ENCODE measurements around the gene LPP. TPM values are rescaled to one million over a fixed set of nuclear protein-coding genes. Genes with fewer than 3 reads are reported as not detected.

LPP gene
- polyA plus RNA-seq, 2 of the 4 experiments (the other 2 are of a cell fraction): 11.0 to 30.8 TPM

- TF ChIP-seq RARB (CRISPR knock-in tag; IDR thresholded peaks at IDR 0.05): no peak
- TF ChIP-seq RFX5 (IDR thresholded peaks at IDR 0.05): no peak
- TF ChIP-seq NR3C1 (IDR thresholded peaks at IDR 0.05): no peak
- no peak for TF ChIP-seq SMC3 (IDR thresholded peaks at IDR 0.05)
- TF ChIP-seq TFCP2L1 (CRISPR knock-in tag; IDR thresholded peaks at IDR 0.05): no peak
- no peak for TF ChIP-seq CHD4 (IDR thresholded peaks at IDR 0.05; ENCODE audit: borderline replicate concordance)
- TF ChIP-seq HOXB5 (CRISPR knock-in tag; IDR thresholded peaks at IDR 0.05): no peak
- TF ChIP-seq POLR2A (IDR thresholded peaks at IDR 0.05; ENCODE audit: low read length): no peak
- no peak for TF ChIP-seq MAX (IDR thresholded peaks at IDR 0.05)
- TF ChIP-seq NPAS2 (CRISPR knock-in tag; IDR thresholded peaks at IDR 0.05; ENCODE audit: borderline replicate concordance): no peak
- no peak for TF ChIP-seq ATOH8 (CRISPR knock-in tag; IDR thresholded peaks at IDR 0.05; ENCODE audit: low read depth)
- no peak for TF ChIP-seq JUN (IDR thresholded peaks at IDR 0.05)
- no peak for TF ChIP-seq MAFK (IDR thresholded peaks at IDR 0.05; ENCODE audit: partially characterized antibody)
- no peak for TF ChIP-seq GATA3 (IDR thresholded peaks at IDR 0.05; ENCODE audit: borderline replicate concordance)
- TF ChIP-seq HOXA7 (CRISPR knock-in tag; IDR thresholded peaks at IDR 0.05): no peak
- no peak for TF ChIP-seq SREBF2 (IDR thresholded peaks at IDR 0.05)
- TF ChIP-seq CBX8 (IDR thresholded peaks at IDR 0.05): no peak
- no peak for TF ChIP-seq EHMT2 (IDR thresholded peaks at IDR 0.05; ENCODE audit: low read depth)
- no peak for TF ChIP-seq FOXS1 (CRISPR knock-in tag; IDR thresholded peaks at IDR 0.05)
- ChIA-PET POLR2A (interaction anchor here (0.6 kb wide), 1 partner anchor 199 kb away, joined by 3 read pairs; no protein-coding TSS in a partner anchor), CTCF (interaction anchor here (1.2 kb wide), 1 partner anchor 13 kb away, joined by 3 read pairs; no protein-coding TSS in a partner anchor)
- Histone ChIP-seq H3K4me2 (no peak overlapping the region), H3K4me3 (no peak overlapping the region), H3K9me3 (no peaks in the 10 kb centered on the region), H3K27ac (no peak overlapping the region), H3K4me1 (peaks cover 32% of the 10 kb centered on the region)
- 87% methylated on average over 18 of the region's 18 CpGs for WGBS (ENCODE audit: missing lambda C conversion rate)
- no peak for ATAC-seq
- FAIRE-seq: no peak
- no peak for DNase-seq (ENCODE audit: low read depth in 1 of 2, low spot score in 1 of 2)
Observed at GRCh38 chr3:188352196-188352927, 198.4 kb downstream of the LPP start.

GRCh38 chr3:188353426-188353825, 199.5 kb downstream of the LPP start:
- Histone ChIP-seq H3K27ac (no peak overlapping the region), H3K9me3 (no peaks in the 10 kb centered on the region), H3K4me2 (no peak overlapping the region), H3K4me1 (peaks cover 28% of the 10 kb centered on the region), H3K4me3 (no peak overlapping the region)
- no peak for ATAC-seq
- DNase-seq (ENCODE audit: low read depth in 1 of 2, low spot score in 1 of 2): no peak
- ChIA-PET POLR2A (no interaction called here), CTCF (interaction anchor here (0.6 kb wide), 1 partner anchor 622 kb away, joined by 3 read pairs; no protein-coding TSS in a partner anchor)
- WGBS (ENCODE audit: missing lambda C conversion rate): 94% methylated on average over 1 of the region's 1 CpG
- FAIRE-seq: no peak
- TF ChIP-seq ESRRA (IDR thresholded peaks at IDR 0.05; ENCODE audit: borderline replicate concordance, low read length) (no peak), HDAC2 (IDR thresholded peaks at IDR 0.05) (no peak), CHD2 (IDR thresholded peaks at IDR 0.05; ENCODE audit: low read length, partially characterized antibody) (no peak), BCL3 (IDR thresholded peaks at IDR 0.05) (no peak), JUN (IDR thresholded peaks at IDR 0.05) (no peak), ZNF302 (CRISPR knock-in tag; IDR thresholded peaks at IDR 0.05) (no peak), ATOH8 (CRISPR knock-in tag; IDR thresholded peaks at IDR 0.05; ENCODE audit: low read depth) (no peak), FOSB (CRISPR knock-in tag; IDR thresholded peaks at IDR 0.05) (no peak), HES2 (IDR thresholded peaks at IDR 0.05) (no peak), NR3C1 (IDR thresholded peaks at IDR 0.05) (no peak), PHF8 (IDR thresholded peaks at IDR 0.05; ENCODE audit: borderline replicate concordance, low read depth) (no peak), ZSCAN20 (CRISPR knock-in tag; IDR thresholded peaks at IDR 0.05) (no peak), TFCP2L1 (CRISPR knock-in tag; IDR thresholded peaks at IDR 0.05) (no peak), RAD21 (conservative IDR thresholded peaks at IDR 0.05 in 1 of 2, IDR thresholded peaks at IDR 0.05 in 1 of 2) (no peak), RARB (CRISPR knock-in tag; IDR thresholded peaks at IDR 0.05) (no peak), MYC (IDR thresholded peaks at IDR 0.05; ENCODE audit: borderline replicate concordance, low read length) (no peak), EP300 (IDR thresholded peaks at IDR 0.05) (no peak), CEBPB (IDR thresholded peaks at IDR 0.05) (no peak), KDM1A (IDR thresholded peaks at IDR 0.05; ENCODE audit: low read depth) (no peak), CBX8 (IDR thresholded peaks at IDR 0.05) (no peak)
